Stimulated activated naive CD8-positive, alpha-beta T cell treated with anti-CD3 and anti-CD28 coated beads, Interleukin-15, Interleukin-2, amounts not matched to agents 100 ng/mL and 50 ng/mL, for 24 hours (primary cell): ENCODE measurements around the gene CCND2.
A peak's percentile ranks its signal among the peaks of the same experiment; 100 is the strongest.

Experiments
- H3K27ac Mint-ChIP-seq: one replicate; pipeline ENCODE4 v1.8.0; 2021; ENCODE audit warnings: mild to moderate bottlenecking, mixed read lengths
- H3K27me3 Mint-ChIP-seq: one replicate; pipeline ENCODE4 v1.8.0; 2021; ENCODE audit warnings: mixed read lengths
- H3K36me3 Mint-ChIP-seq: one replicate; pipeline ENCODE4 v1.8.0; 2021; ENCODE audit warnings: low read depth, mixed read lengths
- H3K4me1 Mint-ChIP-seq: one replicate; pipeline ENCODE4 v1.8.0; 2021; ENCODE audit warnings: low read depth, mixed read lengths
- H3K4me3 Mint-ChIP-seq: one replicate; pipeline ENCODE4 v1.8.0; 2021; ENCODE audit warnings: mild to moderate bottlenecking, mixed read lengths
- H3K9me3 Mint-ChIP-seq: one replicate; pipeline ENCODE4 v1.8.0; 2021; ENCODE audit warnings: mixed read lengths

The CCND2 gene

DNA sequence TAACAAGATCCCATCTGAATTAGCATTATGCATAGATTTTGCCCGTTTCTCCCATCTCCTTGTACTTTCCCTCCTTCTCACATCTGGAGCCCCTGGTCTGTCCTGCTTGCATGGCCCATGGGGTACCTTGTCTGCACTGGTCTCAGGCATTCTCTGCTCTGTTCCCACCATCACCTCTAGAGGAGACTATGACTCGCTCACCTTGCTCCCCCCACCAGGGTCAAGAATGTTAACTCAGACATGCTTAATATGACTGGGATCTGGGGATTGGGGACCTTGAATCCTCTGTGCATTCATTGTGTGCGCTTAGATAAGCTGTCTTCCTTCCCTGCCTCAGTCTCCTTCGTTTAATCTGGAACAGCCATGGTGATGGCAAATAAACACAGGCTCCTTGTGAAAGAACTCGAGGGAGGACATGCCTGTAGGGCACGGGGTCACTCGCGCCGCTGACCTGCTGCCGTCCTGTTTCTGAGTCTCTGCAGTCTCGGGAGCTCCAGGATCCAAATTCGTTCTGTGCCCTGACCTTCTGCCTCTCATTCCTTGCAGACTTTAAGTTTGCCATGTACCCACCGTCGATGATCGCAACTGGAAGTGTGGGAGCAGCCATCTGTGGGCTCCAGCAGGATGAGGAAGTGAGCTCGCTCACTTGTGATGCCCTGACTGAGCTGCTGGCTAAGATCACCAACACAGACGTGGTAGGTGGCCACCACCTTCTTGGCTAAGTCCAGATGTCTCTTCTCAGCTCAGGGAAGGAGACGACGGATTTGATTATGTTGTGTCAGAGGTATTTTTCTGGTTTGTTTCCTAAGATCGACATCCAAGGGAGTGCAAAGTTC is 15.0 kb downstream of the CCND2 start:
- Mint-ChIP-seq H3K36me3 (peaks cover 93% of the 10 kb centered on the region), H3K27me3 (no peaks in the 10 kb centered on the region), H3K4me1 (peaks cover 99% of the 10 kb centered on the region), H3K9me3 (no peaks in the 10 kb centered on the region), H3K4me3 (peak overlapping the region; percentile 43), H3K27ac (peak overlapping the region; percentile 84)

DNA sequence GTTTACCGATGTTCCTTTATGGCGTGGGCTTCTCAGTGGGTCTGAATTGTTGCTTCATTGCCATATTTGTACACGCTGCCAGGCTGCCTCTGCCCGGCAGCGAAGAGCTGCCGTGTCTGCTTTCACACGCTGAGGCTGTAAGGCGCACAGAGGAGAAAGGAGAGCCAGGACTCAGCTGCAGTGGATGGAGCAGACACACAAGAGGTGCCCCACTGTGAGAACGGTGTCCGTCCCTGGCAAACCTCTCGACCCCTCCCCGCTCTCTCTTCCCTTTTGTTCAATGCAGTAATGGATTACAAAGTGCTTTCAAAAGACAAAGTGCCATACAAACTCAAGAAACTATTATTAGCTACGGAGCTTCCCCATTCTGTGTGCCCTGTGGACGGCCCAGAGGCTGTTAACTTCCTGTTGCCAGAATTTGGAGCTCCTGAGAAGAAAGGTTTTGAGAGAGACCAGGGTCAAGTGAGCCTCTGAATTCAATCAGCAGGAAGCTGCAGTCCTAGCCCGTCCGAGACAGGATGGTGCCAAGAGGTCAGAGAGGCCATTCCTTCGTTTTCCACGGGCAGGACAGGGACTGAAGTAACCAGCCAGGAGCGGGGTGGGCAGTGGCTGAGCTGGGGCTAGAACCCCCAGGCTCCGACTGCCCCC is 15.8 kb downstream of the CCND2 start:
- peaks cover 99% of the 10 kb centered on the region for H3K4me1 Mint-ChIP-seq
- H3K36me3 Mint-ChIP-seq: peaks cover 91% of the 10 kb centered on the region

DNA sequence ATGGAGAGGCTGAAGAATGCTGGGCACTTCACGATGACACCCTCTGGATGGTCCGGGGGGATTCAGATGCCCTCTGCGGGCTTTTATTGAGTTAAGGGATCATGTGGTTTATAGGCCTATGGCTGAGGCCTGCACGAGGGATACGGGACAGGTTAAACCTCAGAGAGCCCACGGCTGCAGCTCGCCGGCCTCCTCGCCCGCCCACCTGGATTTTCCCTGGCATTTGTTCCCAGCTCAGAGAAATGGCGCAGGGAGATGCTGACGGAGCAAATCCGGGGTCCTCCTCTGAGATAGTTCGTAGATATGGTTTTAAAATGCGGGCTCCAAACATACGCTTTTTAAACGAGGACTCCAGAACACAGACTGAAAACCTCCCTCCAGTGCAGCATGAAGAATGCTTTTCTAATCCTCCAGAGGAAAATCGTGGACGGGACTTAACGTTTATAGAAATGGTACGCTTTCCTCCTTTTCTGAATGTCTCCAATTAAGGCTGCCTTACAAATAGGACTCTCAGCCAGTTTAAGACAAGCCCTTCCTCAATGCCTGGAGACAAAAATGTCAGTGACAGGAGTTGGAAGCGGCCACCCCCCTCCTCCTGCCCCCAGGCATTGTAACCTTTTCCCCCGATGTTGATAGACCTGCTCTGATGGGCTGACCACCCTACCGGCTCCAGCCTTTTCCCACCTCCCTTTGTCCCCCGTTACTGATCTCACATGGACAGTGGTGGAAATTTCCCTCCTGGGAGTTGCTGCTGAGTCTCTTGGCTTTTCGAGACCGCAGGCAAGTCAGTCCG is 16.6 kb downstream of the CCND2 start:
- H3K4me1 Mint-ChIP-seq: peaks cover 99% of the 10 kb centered on the region
- H3K36me3 Mint-ChIP-seq: peaks cover 91% of the 10 kb centered on the region
- peak overlapping the region; percentile 45 for H3K4me3 Mint-ChIP-seq
- H3K9me3 Mint-ChIP-seq: no peaks in the 10 kb centered on the region
- H3K27me3 Mint-ChIP-seq: no peaks in the 10 kb centered on the region
- H3K27ac Mint-ChIP-seq: peak overlapping the region; percentile 17

More for the DNA sequence above, 15.8 kb downstream of the CCND2 start:
- Mint-ChIP-seq H3K27me3 (no peaks in the 10 kb centered on the region), H3K4me3 (peak overlapping the region; percentile 28), H3K27ac (peak overlapping the region; percentile 67), H3K9me3 (no peaks in the 10 kb centered on the region)

DNA sequence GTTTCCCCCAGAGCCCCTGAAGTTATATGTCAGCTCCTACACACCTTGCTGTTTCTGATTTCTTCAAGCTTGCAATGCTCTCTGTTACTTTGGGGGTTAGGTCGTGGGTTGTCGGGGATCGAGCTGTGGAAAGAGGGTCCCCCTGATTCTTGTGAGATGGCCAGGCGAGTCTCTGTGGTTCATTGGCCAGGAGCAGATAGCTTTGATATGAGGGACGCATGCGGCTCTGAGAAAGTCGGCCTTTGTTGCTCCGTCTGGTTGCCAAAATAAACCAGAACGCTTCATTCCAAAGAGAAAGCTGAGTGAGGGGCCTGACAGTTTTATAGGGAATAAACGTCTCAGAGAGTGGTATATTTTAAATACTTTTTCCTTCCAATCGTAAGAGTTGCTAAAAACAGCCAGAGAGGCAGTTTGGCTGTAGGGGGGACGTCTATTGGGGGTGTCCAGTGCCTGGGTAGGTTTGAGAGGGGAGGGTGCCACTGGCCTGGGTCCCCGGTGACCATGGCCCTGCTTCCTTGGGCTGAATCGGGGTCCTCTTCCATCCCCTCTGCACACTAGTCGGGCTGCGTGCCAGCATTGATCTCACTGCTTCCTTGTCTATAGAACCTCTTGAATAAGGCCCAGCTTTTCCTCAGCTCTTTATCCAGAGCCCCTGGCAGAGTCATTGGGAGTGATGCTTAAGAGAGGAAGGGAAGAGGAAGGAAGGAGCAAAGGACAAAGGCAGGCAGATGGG is 18.9 kb downstream of the CCND2 start:
- Mint-ChIP-seq H3K4me3 (no peak overlapping the region), H3K4me1 (peaks cover 89% of the 10 kb centered on the region)

DNA sequence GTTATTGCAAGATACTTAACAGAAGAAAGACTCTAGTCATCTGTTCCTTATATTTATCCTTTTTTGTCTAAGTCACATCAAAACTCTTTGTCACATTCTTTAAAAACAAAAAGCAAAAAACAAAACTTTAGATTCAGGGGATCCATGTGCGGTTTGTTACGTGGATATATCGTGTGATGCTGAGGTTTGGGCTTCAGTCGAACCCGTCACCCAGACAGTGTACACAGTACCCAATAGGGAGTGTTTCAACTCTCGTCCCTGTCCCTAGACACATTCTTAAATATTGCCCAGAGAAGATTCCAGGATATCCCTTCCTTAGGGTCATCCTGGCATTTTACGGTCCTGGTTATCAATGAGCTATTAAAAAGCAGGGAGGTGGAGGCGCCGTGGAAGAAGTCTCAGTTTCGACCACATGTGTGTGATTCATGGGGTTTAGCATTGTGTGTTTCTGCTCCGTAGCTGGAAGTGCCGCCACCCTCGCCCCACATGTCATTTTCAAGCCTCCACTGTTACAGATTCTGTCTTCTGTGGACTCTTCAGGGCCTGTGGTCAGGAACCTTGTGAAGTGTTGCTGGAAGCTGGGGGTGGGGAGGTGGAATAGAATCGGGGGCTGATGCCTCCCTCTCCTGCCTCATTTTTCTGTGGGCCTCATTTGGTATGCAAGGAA is 19.9 kb downstream of the CCND2 start:
- H3K27me3 Mint-ChIP-seq: no peaks in the 10 kb centered on the region
- H3K36me3 Mint-ChIP-seq: peaks cover 89% of the 10 kb centered on the region
- peak overlapping the region; percentile 98 for H3K27ac Mint-ChIP-seq
- peak overlapping the region; percentile 66 for H3K4me3 Mint-ChIP-seq
- H3K9me3 Mint-ChIP-seq: no peaks in the 10 kb centered on the region
- H3K4me1 Mint-ChIP-seq: peaks cover 80% of the 10 kb centered on the region

More for the DNA sequence above, 18.9 kb downstream of the CCND2 start:
- no peaks in the 10 kb centered on the region for H3K27me3 Mint-ChIP-seq
- peak overlapping the region; percentile 98 for H3K27ac Mint-ChIP-seq
- H3K9me3 Mint-ChIP-seq: no peaks in the 10 kb centered on the region
- H3K36me3 Mint-ChIP-seq: peaks cover 89% of the 10 kb centered on the region

DNA sequence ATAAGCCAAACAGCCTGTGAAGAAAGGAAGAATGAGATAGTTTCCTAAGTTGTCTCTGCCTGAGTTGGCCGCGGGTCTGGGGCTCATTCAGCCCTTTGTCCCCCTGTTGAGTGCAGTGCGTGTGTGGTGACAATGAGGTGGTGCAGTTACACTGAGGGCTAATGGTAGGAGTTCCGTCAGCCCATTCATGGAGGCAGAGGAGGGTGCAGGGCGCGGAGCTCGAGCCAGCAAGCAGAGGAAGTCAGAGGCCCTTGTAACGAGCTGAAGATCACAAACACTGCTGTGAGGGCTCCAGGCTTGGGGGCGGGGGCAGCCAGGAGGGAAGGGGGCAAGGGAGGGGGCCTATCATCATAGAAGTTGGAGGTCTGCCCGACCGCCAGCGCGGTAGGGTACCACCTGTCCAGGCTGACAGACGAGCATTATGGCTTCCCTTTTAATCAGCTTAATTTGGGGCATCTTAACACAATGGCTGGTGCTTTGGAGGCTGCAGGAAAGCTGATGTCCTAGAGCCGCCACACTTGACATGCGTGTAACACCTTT is 20.5 kb downstream of the CCND2 start:
- H3K4me1 Mint-ChIP-seq: peaks cover 74% of the 10 kb centered on the region

DNA sequence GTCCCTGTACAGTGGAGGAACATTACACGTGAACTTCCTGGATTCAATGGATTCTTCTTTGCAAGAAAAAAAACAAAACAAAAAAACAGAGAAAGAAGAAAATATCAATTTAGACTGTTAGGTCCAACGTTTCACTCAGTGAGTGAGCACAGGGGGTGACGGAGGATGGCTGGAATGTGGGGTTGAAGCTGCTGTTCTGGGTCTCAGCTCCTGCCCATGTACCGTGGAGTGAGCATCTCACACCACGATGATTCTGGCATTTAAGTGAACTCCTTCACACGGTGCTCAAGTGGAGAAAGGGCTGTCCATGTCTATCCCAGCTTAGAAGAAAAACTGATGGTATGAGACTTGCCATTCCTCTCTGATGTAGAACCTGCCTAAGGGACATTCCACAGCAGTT is 23.2 kb downstream of the CCND2 start:
- Mint-ChIP-seq H3K36me3 (peaks cover 91% of the 10 kb centered on the region), H3K27me3 (no peaks in the 10 kb centered on the region), H3K27ac (no peak overlapping the region), H3K4me1 (peaks cover 51% of the 10 kb centered on the region), H3K4me3 (no peak overlapping the region), H3K9me3 (no peaks in the 10 kb centered on the region)

More for the DNA sequence above, 20.5 kb downstream of the CCND2 start:
- Mint-ChIP-seq H3K27ac (peak overlapping the region; percentile 98), H3K27me3 (no peaks in the 10 kb centered on the region), H3K4me3 (peak overlapping the region; percentile 66), H3K36me3 (peaks cover 89% of the 10 kb centered on the region), H3K9me3 (no peaks in the 10 kb centered on the region)

DNA sequence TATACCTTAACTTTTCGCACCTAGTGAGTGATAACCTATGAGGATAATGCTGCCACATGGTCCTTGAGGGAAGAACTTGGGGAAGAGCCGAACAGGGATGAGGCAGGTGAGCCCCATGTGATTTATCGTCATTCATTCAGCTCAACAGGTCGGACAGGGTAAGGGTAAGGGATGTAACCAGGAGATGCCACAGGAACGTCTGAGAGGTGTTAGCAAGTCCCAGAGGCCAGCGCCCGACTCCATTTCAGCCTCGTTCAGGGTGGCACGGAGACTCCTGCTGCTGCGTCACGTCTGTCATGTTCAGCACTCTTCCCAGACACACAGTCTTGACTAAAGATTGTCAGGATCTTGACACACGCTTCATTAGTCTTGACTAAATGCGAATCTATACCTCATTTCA is 24.1 kb downstream of the CCND2 start:
- no peaks in the 10 kb centered on the region for H3K9me3 Mint-ChIP-seq
- H3K36me3 Mint-ChIP-seq: peaks cover 93% of the 10 kb centered on the region
- no peak overlapping the region for H3K4me3 Mint-ChIP-seq
- H3K4me1 Mint-ChIP-seq: peaks cover 45% of the 10 kb centered on the region
- H3K27me3 Mint-ChIP-seq: no peaks in the 10 kb centered on the region
- no peak overlapping the region for H3K27ac Mint-ChIP-seq

DNA sequence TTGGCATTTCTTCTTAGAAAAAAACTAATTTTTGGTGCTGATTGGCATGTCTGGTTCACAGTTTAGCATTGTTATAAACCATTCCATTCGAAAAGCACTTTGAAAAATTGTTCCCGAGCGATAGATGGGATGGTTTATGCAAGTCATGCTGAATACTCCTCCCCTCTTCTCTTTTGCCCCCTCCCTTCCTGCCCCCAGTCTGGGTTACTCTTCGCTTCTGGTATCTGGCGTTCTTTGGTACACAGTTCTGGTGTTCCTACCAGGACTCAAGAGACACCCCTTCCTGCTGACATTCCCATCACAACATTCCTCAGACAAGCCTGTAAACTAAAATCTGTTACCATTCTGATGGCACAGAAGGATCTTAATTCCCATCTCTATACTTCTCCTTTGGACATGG is 27.3 kb downstream of the CCND2 start:
- Mint-ChIP-seq H3K4me1 (peaks cover 18% of the 10 kb centered on the region), H3K27ac (peak overlapping the region; percentile 51), H3K9me3 (no peaks in the 10 kb centered on the region), H3K27me3 (no peaks in the 10 kb centered on the region), H3K4me3 (no peak overlapping the region), H3K36me3 (peaks cover 97% of the 10 kb centered on the region)

DNA sequence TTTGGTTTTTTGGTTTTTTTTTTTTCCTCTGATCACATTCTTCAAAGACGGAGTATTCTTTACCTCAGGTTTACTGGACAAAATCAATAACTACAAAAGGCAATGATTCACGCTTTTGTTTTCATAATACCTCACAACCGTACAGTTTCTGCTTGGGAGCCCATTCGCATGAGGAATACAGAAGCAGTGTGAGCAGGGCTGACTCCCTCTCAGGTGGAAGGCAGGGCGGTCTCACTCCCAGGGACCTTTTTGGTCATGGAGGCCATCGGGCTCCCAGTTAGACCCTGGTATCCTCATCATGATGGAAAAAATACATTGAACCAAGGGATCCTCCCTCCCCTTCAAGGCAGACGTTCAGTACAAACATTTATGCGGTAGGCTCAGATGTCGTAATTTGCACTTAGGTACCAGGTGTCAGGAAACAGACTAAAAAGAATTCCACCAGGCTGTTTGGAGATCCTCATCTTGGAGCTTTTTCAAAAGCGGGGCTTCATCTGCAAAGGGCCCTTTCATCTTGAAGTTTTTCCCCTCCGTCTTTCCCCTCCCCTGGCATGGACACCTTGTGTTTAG is 28.5 kb downstream of the CCND2 start:
- Mint-ChIP-seq H3K4me3 (no peak overlapping the region), H3K36me3 (peaks cover 98% of the 10 kb centered on the region), H3K27me3 (no peaks in the 10 kb centered on the region), H3K4me1 (peaks cover 11% of the 10 kb centered on the region), H3K9me3 (no peaks in the 10 kb centered on the region), H3K27ac (peak overlapping the region; percentile 24)

DNA sequence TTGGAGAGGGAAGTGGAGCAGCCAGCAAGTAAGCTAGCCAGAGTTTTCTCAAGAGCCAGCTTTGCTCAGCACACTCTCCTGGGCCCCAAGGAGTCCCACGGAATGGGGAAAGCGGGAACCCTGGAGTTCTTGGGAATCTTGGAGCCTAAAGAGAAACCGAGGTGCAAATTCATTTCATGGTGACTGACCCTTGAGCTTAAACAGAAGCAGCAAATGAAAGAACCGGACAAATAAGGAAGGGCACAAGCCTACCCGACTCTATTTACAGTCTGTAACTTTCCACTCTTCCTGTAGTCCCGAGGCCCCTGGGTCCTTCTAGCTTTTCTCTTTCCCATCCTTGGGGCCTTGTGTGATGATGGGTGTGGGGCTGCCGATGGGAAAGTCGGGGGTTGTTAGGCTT is 29.3 kb downstream of the CCND2 start:
- H3K9me3 Mint-ChIP-seq: no peaks in the 10 kb centered on the region
- H3K27ac Mint-ChIP-seq: peak overlapping the region; percentile 80
- H3K27me3 Mint-ChIP-seq: no peaks in the 10 kb centered on the region
- no peak overlapping the region for H3K4me3 Mint-ChIP-seq
- peaks cover 94% of the 10 kb centered on the region for H3K36me3 Mint-ChIP-seq
- H3K4me1 Mint-ChIP-seq: peaks cover 11% of the 10 kb centered on the region

DNA sequence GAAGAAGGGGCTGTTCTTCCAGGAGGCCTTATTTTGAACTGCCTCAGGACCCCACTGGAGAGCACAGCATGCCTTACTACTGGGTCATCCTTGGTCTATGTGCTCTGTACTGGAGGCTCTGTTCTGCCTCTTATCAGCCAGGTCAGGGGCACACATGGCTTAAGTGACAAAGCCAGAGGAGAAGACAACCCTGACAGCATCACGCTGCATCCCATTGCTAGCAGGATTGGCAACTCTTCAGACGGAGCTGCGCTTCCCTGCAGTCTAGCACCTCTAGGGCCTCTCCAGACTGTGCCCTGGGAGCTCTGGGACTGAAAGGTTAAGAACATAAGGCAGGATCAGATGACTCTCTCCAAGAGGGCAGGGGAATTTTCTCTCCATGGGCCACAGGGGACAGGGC is 30.2 kb downstream of the CCND2 start:
- H3K4me1 Mint-ChIP-seq: peaks cover 11% of the 10 kb centered on the region
- H3K36me3 Mint-ChIP-seq: peaks cover 86% of the 10 kb centered on the region
- no peaks in the 10 kb centered on the region for H3K27me3 Mint-ChIP-seq
- no peaks in the 10 kb centered on the region for H3K9me3 Mint-ChIP-seq
- peak overlapping the region; percentile 12 for H3K27ac Mint-ChIP-seq
- no peak overlapping the region for H3K4me3 Mint-ChIP-seq

DNA sequence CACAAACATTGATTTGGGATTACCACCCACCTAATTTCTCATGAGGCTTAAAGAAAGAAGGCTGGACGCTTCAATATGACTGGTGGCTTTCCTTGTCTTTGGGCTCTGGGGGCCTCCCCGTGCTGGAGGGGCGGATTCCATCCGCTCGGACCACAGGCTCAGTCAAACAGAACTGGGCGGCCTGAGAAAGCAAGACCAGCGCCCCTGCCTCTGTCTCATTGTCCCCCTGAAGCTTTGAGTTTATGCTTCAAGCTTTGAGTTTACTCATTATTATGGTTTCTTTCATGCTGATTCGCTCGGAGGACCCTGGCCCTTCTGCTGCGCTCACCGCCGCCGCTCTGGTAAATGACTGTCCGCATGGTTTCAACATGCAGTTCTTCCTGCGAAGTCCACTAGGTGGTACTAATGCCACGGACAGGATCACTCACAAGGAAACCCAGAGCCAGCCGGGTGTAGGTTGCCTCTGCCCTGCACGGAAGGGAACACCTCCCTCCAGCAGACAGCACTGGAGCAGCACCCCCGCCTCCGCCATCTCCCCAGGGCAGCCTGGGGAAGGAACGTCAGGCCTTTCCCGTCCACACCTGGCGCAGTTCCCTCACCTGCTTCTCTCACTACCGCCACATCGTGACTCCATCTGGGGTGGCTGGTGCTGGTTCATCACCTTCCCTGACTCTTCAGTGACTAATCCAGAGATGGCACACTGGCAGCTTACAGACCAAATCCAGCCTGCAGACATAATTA is 34.2 kb downstream of the CCND2 start:
- H3K9me3 Mint-ChIP-seq: no peaks in the 10 kb centered on the region
- peaks cover 68% of the 10 kb centered on the region for H3K36me3 Mint-ChIP-seq
- no peaks in the 10 kb centered on the region for H3K27me3 Mint-ChIP-seq
- no peak overlapping the region for H3K27ac Mint-ChIP-seq
- peaks cover 3% of the 10 kb centered on the region for H3K4me1 Mint-ChIP-seq
- no peak overlapping the region for H3K4me3 Mint-ChIP-seq
